ENCODE results near the gene PCSK5. TPM values are rescaled to one million over a fixed set of nuclear protein-coding genes. Genes with fewer than 3 reads are reported as not detected.

PCSK5 gene
- total and polyA plus RNA-seq, 12 donors = 2.2 to 31.8 (median 8.4) TPM

GRCh38 chr9:76166526-76166925 lies 276.1 kb downstream of the PCSK5 start:
- H3K27ac ChIP-seq = no peak overlapping the region
- peaks cover 4 to 8% of the 10 kb centered on the region in 2 donors for H3K4me1 ChIP-seq (replicated peaks in 1 of 2)
- H3K4me3 ChIP-seq = no peak overlapping the region
- no peak for DNase-seq
- H3K9me3 ChIP-seq (replicated peaks in 1 of 3) = no peaks in the 10 kb centered on the region
- TF ChIP-seq CTCF (IDR thresholded peaks at IDR 0.05) = no peak
- TF ChIP-seq POLR2A (IDR thresholded peaks at IDR 0.05) = no peak
- H3K27me3 ChIP-seq = no peaks in the 10 kb centered on the region
- intact Hi-C loops (cut with DNase I) = no loop called here
- 47 to 64% (median 56%) methylated on average over 2 of the region's 2 CpGs for WGBS, 4 donors
- H3K36me3 ChIP-seq (replicated peaks in 1 of 2) = peaks cover 0 to 14% of the 10 kb centered on the region in 2 donors

DNA sequence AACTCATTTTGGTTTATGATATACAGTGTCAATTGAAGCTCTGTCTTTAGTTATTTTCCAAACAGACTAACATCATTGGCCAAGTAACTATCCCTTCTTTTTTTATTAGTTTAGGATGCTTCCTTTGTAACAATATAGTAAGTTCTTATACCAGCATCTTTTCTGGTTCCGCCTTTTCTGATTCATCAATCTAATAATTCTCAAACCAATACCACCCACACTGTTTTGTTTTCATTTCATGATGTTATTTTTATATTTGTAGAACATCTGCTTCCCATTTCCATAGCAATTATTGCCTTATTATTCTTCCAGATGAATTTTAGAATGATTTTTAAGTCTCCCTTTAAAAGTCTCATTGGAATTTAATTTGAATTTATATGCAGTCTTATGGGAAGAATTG lies 285.7 kb downstream of the PCSK5 start:
- no peaks in the 10 kb centered on the region for H3K27me3 ChIP-seq
- TF ChIP-seq CTCF (IDR thresholded peaks at IDR 0.05) = no peak
- no peak for TF ChIP-seq POLR2A (IDR thresholded peaks at IDR 0.05)
- WGBS, 4 donors = 89 to 95% (median 93%) methylated on average over 1 of the region's 1 CpG
- no peak overlapping the region for H3K27ac ChIP-seq
- H3K9me3 ChIP-seq (replicated peaks in 1 of 3) = no peaks in the 10 kb centered on the region
- intact Hi-C loops (cut with DNase I) = no loop called here
- no peaks in the 10 kb centered on the region for H3K4me1 ChIP-seq (replicated peaks in 1 of 2)
- no peak overlapping the region for H3K4me3 ChIP-seq
- DNase-seq = no peak
- H3K36me3 ChIP-seq (replicated peaks in 1 of 2) = peaks cover 0 to 2% of the 10 kb centered on the region in 2 donors

GRCh38 chr9:76177931-76178330 lies 287.5 kb downstream of the PCSK5 start:
- no peaks in the 10 kb centered on the region for H3K27me3 ChIP-seq
- no peaks in the 10 kb centered on the region for H3K9me3 ChIP-seq (replicated peaks in 1 of 3)
- no peak overlapping the region for H3K4me3 ChIP-seq
- no peak for TF ChIP-seq CTCF (IDR thresholded peaks at IDR 0.05)
- no peak for TF ChIP-seq POLR2A (IDR thresholded peaks at IDR 0.05)
- intact Hi-C loops (cut with DNase I) = no loop called here
- H3K36me3 ChIP-seq (replicated peaks in 1 of 2) = peaks cover 0 to 2% of the 10 kb centered on the region in 2 donors
- 91 to 97% (median 93%) methylated on average over 5 of the region's 5 CpGs for WGBS, 4 donors
- no peak overlapping the region for H3K27ac ChIP-seq
- H3K4me1 ChIP-seq (replicated peaks in 1 of 2) = no peaks in the 10 kb centered on the region
- DNase-seq = no peak

- Histone ChIP-seq H3K36me3 (replicated peaks in 1 of 2) (peaks cover 0 to 2% of the 10 kb centered on the region in 2 donors), H3K27me3 (no peaks in the 10 kb centered on the region), H3K4me1 (replicated peaks in 1 of 2) (no peaks in the 10 kb centered on the region), H3K9me3 (replicated peaks in 1 of 3) (no peaks in the 10 kb centered on the region), H3K27ac (no peak overlapping the region), H3K4me3 (no peak overlapping the region)
- WGBS, 4 donors = 65 to 84% (median 76%) methylated on average over 3 of the region's 3 CpGs
- no peak for DNase-seq
- intact Hi-C loops (cut with DNase I) = no loop called here
- TF ChIP-seq CTCF (IDR thresholded peaks at IDR 0.05) (no peak), POLR2A (IDR thresholded peaks at IDR 0.05) (no peak)
Observed at GRCh38 chr9:76180541-76180940, 290.1 kb downstream of the PCSK5 start.

All from adrenal gland (tissue), 12 donors.